ENCODE data around the gene KCNK7.
"Not testable (repeated sequence)": the region's sequence is repeated elsewhere in the genome, so short reads cannot be mapped to it uniquely, and the experiment has no call there.

KCNK7 gene, protein sequence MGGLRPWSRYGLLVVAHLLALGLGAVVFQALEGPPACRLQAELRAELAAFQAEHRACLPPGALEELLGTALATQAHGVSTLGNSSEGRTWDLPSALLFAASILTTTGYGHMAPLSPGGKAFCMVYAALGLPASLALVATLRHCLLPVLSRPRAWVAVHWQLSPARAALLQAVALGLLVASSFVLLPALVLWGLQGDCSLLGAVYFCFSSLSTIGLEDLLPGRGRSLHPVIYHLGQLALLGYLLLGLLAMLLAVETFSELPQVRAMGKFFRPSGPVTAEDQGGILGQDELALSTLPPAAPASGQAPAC

GRCh38 chr11:65595543-65596281, at the start of gene KCNK7:
Gene KCNK7 (minus strand): TSS chr11:65595800. CDS start chr11:65595772, 28 bp downstream.
- DNase-seq, result no peak

DNA sequence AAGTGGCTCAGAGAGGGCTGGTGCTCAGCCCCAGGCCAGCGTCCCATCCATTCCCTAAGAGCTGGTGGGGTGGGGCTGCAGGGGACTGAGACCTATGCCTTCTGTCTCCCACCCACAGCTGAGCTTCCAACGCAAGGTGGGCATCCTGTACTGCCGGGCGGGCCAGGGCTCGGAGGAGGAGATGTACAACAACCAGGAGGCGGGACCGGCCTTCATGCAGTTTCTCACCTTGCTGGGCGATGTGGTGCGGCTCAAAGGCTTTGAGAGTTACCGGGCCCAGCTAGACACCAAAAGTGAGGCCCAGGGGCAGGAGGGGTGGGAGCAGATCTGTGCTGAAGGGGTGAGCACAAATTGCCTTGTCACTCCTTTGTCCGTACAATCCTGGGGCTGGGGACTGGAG, 49.2 kb upstream of the KCNK7 start:
- DNase-seq, result no peak

GRCh38 chr11:65643971-65644370, 48.4 kb upstream of the KCNK7 start:
- no peak for DNase-seq

GRCh38 chr11:65642014-65642671, 46.5 kb upstream of the KCNK7 start:
- no peak for DNase-seq

DNA sequence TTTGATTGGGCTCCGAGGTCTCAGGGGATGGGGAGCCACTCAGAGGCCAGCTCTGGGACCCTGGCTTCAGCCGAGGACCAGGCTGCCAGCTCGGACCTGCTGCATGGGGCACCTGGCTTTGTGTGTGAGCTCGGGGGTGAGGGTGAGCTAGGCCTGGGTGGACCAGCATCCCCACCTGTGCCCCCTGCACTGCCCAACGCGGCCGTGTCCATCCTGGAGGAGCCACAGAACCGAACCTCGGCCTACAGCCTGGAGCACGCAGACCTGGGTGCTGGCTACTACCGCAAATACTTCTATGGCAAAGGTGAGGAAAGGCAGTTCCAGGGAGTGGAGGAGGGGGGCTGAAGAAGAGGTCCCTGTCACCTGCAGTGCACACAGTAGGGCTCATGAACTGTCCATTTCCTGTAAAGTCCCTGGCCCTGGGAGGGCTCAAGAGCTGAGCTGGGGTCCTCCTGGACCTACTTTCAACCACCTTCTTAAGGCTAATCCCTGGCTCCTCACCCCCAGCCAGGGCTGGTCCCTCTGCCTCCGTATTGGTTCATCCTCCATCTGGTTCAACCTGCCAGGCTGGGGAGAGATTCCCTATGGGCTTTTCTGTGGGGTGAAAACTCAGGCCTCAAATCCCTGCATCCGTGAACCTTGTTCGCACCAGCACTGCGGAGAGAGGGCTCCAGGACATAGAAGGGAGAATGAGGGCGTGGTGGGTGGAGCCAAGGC, 45.9 kb upstream of the KCNK7 start:
- DNase-seq, result no peak

DNA sequence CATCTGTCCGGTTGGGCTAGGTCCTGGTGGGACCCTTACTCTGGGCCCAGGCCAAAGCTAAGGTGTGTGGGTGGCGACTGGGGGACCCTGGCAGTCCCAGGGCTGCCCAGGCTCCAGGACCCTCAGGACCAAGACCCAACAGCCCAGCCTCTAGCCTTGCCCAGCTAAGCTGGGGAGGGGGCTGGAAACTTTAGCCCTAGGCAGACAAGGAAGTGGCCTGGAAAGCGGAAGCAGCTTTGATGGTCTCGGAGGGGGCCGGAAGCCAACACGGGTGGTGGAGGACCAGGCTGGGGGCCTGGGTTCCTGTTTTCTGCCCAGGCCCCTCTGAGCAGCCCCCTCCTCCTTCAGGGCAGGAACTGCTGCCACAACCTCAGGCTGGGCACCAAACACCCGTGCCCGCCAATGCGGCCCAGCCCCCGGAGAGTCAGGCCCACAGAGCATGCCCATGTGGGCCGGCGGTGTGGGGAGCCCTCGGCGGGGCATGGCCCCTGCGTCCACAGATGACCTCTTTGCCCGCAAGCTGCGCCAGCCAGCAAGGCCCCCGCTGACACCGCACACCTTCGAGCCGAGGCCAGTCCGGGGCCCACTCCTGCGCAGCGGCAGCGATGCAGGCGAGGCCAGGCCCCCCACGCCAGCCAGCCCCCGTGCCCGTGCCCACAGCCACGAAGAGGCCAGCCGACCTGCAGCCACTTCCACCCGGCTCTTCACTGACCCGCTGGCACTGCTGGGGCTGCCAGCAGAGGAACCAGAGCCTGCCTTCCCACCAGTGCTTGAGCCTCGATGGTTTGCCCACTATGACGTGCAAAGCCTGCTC, 45.1 kb upstream of the KCNK7 start:
- DNase-seq, result peak; percentile 46

- DNase-seq, result no peak
These were observed 44.3 kb upstream of the KCNK7 start for GRCh38 chr11:65639623-65640482.

GRCh38 chr11:65639228-65639597, 43.6 kb upstream of the KCNK7 start:
- DNase-seq, result not testable (repeated sequence)

GRCh38 chr11:65637794-65638419, 42.3 kb upstream of the KCNK7 start, which contains the start of gene SIPA1:
Gene SIPA1 (plus strand): TSS chr11:65638101. CDS start chr11:65640922, 2,821 bp downstream.
- DNase-seq, result peak; percentile 71

DNA sequence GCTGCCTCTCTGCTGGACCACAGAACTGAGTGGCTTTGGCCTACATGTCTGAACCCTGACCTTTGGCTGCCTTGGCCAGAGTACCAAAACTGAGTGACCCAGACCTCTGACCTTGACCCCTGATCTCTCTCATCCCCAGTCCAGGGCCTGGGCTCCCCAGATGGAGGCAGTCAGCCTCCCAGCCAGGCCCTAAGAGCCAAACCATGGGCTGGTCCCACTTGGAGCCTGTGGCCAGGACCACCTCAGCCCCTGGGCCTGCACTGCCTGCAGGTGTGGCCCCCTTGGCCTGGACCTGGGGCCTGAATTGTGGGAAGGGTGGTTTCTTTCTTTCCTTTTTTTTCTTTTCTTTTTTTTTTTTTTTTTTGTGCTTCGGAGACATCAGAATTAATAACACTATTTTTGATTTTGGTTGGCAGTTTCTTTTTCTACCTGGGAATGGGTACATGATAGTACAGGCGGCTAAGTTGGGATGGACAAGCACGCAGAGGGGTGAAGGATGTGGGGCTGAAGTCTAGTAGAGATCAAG, 41.5 kb upstream of the KCNK7 start:
- DNase-seq, result no peak

DNA sequence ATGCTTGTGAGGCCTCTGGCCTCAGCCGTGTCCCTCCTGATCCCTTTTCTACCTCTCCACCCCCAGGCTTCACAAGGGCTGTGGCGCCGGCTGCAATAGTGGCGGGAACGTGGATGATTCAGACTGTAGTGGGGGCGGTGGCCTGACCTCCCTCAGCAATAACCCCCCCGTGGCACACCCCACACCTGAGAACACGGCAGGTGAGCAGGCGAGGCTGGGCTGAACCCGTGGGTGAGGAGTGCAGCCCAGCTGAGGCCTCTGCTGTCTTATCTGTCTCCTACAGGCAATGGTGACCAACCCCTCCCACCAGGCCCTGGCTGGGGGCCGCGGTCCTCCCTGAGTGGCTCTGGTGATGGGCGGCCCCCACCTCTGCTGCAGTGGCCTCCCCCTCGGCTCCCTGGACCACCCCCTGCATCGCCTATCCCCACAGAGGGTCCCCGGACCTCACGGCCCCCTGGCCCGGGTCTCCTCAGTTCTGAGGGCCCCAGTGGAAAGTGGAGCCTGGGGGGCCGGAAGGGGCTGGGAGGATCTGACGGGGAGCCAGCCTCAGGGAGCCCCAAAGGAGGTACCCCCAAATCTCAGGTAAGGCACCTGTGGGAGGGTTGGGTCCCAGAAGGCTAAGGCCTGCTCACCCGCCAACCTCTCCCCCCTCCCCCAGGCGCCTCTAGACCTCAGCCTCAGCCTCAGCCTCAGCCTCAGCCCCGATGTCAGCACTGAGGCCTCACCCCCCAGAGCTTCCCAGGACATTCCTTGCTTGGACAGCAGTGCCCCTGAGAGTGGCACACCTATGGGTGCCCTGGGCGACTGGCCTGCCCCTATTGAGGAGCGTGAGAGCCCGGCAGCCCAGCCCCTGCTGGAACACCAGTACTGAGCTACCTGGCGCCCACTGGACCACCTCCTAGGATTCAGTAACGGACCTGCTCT, 40.8 kb upstream of the KCNK7 start:
- no peak for DNase-seq

DNA sequence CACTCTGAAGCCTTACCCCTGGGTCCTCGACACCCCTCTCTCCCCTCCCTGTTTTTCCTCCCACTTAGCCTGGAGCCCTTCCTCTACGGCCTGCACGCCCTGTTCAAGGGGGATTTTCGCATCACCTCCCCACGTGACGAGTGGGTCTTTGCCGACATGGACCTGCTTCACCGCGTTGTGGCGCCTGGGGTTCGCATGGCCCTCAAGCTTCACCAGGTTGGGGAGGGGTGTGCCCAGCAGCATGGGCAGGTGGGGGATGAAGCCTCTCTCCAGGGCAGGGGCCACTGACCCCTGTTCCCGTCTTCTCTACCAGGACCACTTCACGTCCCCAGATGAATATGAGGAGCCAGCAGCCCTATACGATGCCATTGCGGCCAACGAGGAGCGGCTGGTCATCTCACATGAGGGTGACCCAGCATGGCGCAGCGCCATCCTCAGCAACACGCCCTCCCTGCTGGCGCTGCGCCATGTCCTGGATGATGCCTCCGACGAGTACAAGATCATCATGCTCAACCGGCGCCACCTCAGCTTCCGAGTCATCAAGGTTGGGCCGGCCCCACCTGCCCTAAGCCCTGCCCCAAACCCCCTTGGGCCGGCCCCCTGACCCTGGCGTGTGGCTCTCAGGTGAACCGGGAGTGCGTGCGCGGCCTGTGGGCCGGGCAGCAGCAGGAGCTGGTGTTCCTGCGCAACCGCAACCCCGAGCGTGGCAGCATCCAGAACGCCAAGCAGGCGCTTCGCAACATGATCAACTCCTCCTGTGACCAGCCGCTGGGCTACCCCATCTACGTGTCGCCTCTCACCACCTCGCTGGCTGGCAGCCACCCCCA, 39.5 kb upstream of the KCNK7 start:
- no peak for DNase-seq

GRCh38 chr11:65634440-65634839, 38.8 kb upstream of the KCNK7 start:
- DNase-seq, result no peak

- DNase-seq, result no peak
These were observed 38.5 kb upstream of the KCNK7 start for GRCh38 chr11:65634109-65634436.

GRCh38 chr11:65633390-65634108, 37.9 kb upstream of the KCNK7 start:
- no peak for DNase-seq

GRCh38 chr11:65630215-65630614, 34.6 kb upstream of the KCNK7 start:
- no peak for DNase-seq

DNA sequence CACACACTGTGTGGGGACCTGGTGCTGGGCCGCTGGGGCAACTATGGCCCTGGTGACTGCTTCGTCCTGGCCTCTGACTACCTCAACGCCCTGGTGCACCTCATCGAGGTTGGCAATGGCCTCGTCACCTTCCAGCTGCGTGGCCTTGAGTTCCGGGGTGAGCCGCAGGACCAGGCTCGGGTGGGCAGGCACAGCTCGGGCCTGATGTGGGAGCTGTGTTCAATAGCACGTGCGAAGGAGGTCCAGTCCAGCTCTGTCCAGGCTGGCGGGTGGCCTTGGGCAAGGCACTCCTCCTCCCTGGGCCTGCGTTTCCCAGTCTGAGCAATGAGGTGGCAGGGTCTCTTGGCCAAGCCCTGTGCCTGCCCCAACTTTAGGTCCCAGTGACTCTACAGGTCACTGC, 34.0 kb upstream of the KCNK7 start:
- DNase-seq, result no peak

GRCh38 chr11:65627202-65627601, 31.6 kb upstream of the KCNK7 start:
- DNase-seq, result no peak
